DND-41 (cell line): ENCODE measurements around the gene CFAP20DC.
"Not testable (repeated sequence)": the region's sequence is repeated elsewhere in the genome, so short reads cannot be mapped to it uniquely, and the experiment has no call there.

Experiments
- ATAC-seq: fragments of 200-7000 bp; cut with Tn5 transposase; 3 replicates; pipeline ENCODE4 v1.9.1; 2021; ENCODE audit warnings: low read depth; ENCODE audit not compliant: insufficient read depth
- DNase-seq: peaks from one replicate; pipeline ENCODE4 v3.0.0-alpha.2; 2020
- H2AFZ ChIP-seq: 2 replicates; pipeline ENCODE4 v1.6.0; 2012; ENCODE audit warnings: low read depth, low read length
- H3K27ac ChIP-seq: 2 replicates; pipeline ENCODE4 v1.5.1; 2012; ENCODE audit warnings: low read length, inconsistent platforms
- H3K27me3 ChIP-seq: fragments of 200-600 bp; sonication (generic); 2 replicates; pipeline ENCODE4 v1.6.0; 2012; ENCODE audit warnings: low read length, mild to moderate bottlenecking, inconsistent platforms; ENCODE audit not compliant: insufficient read depth, poor library complexity
- H3K36me3 ChIP-seq: 2 replicates; pipeline ENCODE4 v1.5.1; 2012; ENCODE audit warnings: low read length, inconsistent platforms; ENCODE audit not compliant: insufficient read depth
- H3K4me1 ChIP-seq: 2 replicates; pipeline ENCODE4 v1.5.1; 2012; ENCODE audit warnings: mild to moderate bottlenecking, low read length; ENCODE audit not compliant: insufficient read depth
- H3K4me2 ChIP-seq: 2 replicates; pipeline ENCODE4 v1.6.0; 2012; ENCODE audit warnings: mild to moderate bottlenecking, moderate library complexity, low read length, inconsistent platforms; ENCODE audit not compliant: insufficient read depth
- H3K4me3 ChIP-seq, 2 experiments: fragments of 200-600 bp in 1 of 2; shearing (Covaris generic) in 1 of 2; 2 replicates each; pipeline ENCODE4 v1.5.1; 2012 to 2016; ENCODE audit warnings: inconsistent platforms in 2 of 2, low read length in 2 of 2, mild to moderate bottlenecking in 2 of 2, low read depth in 1 of 2, moderate library complexity in 1 of 2
- H3K79me2 ChIP-seq: 2 replicates; pipeline ENCODE4 v1.6.0; 2012; ENCODE audit warnings: low read length, inconsistent platforms; ENCODE audit not compliant: insufficient read depth
- H3K9ac ChIP-seq: 2 replicates; pipeline ENCODE4 v1.6.0; 2012; ENCODE audit warnings: low read depth, mild to moderate bottlenecking, inconsistent platforms, low read length, moderate library complexity
- H3K9me3 ChIP-seq: 2 replicates; pipeline ENCODE4 v1.5.1; 2012; ENCODE audit warnings: low read length, moderate library complexity, mild to moderate bottlenecking, inconsistent platforms; ENCODE audit not compliant: insufficient read depth, severe bottlenecking
- H4K20me1 ChIP-seq: 2 replicates; pipeline ENCODE4 v1.6.0; 2012; ENCODE audit warnings: low read length; ENCODE audit not compliant: insufficient read depth
- CTCF ChIP-seq: IDR thresholded peaks from 2 replicates; pipeline ENCODE4 v1.5.1; 2012; ENCODE audit warnings: borderline replicate concordance, low read length, moderate library complexity, mild to moderate bottlenecking; ENCODE audit not compliant: poor library complexity, severe bottlenecking; ENCODE audit errors: extremely low read depth
- EZH2 ChIP-seq: IDR thresholded peaks from 3 replicates; pipeline ENCODE4 v1.6.1; 2012; ENCODE audit warnings: borderline replicate concordance, low read depth, mild to moderate bottlenecking, moderate library complexity, low read length, inconsistent platforms; ENCODE audit not compliant: severe bottlenecking

CFAP20DC gene

GRCh38 chr3:58858126-58858525 lies 191.7 kb downstream of the CFAP20DC start:
- DNase-seq: no peak
- no peak overlapping the region for H3K4me3 ChIP-seq

DNA sequence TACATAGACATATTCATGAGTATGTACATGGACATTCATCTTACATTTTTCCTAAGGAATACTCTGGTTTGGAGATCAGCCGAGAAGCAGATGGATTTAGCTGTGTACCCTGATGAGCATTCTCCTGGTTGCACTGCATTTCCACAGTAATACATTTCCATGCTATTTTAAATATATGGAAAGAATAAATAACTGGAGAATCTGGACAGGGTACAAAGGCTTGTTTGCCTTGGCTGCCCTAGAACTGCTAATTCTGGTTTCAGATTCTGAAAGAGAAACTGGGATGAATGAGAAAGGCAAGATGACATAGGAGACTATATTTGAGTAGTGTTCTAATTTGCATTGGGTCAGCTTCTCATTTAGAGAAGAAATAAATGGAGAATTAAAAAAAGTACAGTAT lies 192.4 kb downstream of the CFAP20DC start:
- ATAC-seq: no peak
- no peaks in the 10 kb centered on the region for H4K20me1 ChIP-seq
- H3K36me3 ChIP-seq: no peaks in the 10 kb centered on the region
- no peak overlapping the region for H2AFZ ChIP-seq
- H3K79me2 ChIP-seq: no peaks in the 10 kb centered on the region
- H3K4me1 ChIP-seq: no peaks in the 10 kb centered on the region
- DNase-seq: no peak
- H3K4me3 ChIP-seq: no peak overlapping the region
- peaks cover 5% of the 10 kb centered on the region for H3K27me3 ChIP-seq
- no peaks in the 10 kb centered on the region for H3K9me3 ChIP-seq
- no peak overlapping the region for H3K27ac ChIP-seq
- no peak for TF ChIP-seq CTCF
- TF ChIP-seq EZH2: no peak
- H3K9ac ChIP-seq: no peak overlapping the region
- H3K4me2 ChIP-seq: no peak overlapping the region

More at GRCh38 chr3:58858126-58858525, 191.7 kb downstream of the CFAP20DC start:
- no peak for ATAC-seq
- no peaks in the 10 kb centered on the region for H4K20me1 ChIP-seq
- H3K9me3 ChIP-seq: no peaks in the 10 kb centered on the region
- no peaks in the 10 kb centered on the region for H3K4me1 ChIP-seq
- no peaks in the 10 kb centered on the region for H3K36me3 ChIP-seq
- H3K9ac ChIP-seq: no peak overlapping the region
- H3K27me3 ChIP-seq: peaks cover 5% of the 10 kb centered on the region
- no peak overlapping the region for H3K4me2 ChIP-seq
- no peak overlapping the region for H2AFZ ChIP-seq
- H3K27ac ChIP-seq: no peak overlapping the region
- TF ChIP-seq EZH2 (no peak), CTCF (no peak)
- no peaks in the 10 kb centered on the region for H3K79me2 ChIP-seq

- ATAC-seq: no peak
- H2AFZ ChIP-seq: no peak overlapping the region
- no peak overlapping the region for H3K9ac ChIP-seq
Observed at GRCh38 chr3:58848826-58849225, 201.0 kb downstream of the CFAP20DC start.

DNA sequence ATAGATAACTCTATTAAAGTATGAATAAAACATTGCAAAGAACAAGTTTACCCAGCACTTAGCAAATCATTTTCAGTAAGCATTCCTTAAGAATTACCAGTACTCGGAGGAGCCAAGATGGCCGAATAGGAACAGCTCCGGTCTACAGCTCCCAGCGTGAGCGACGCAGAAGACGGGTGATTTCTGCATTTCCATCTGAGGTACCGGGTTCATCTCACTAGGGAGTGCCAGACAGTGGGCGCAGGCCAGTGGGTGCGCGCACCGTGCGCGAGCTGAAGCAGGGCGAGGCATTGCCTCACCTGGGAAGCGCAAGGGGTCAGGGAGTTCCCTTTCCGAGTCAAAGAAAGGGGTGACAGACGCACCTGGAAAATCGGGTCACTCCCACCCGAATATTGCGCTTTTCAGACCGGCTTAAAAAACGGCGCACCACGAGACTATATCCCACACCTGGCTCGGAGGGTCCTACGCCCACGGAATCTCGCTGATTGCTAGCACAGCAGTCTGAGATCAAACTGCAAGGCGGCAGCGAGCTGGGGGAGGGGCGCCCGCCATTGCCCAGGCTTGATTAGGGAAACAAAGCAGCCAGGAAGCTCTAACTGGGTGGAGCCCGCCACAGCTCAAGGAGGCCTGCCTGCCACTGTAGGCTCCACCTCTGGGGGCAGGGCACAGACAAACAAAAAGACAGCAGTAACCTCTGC lies 207.6 kb downstream of the CFAP20DC start:
- H3K4me3 ChIP-seq, H3K4me2 ChIP-seq, H3K79me2 ChIP-seq, H3K36me3 ChIP-seq, H3K9ac ChIP-seq, H4K20me1 ChIP-seq, H3K27ac ChIP-seq, H2AFZ ChIP-seq, ATAC-seq, H3K27me3 ChIP-seq, H3K4me1 ChIP-seq, H3K9me3 ChIP-seq: not testable (repeated sequence)
- DNase-seq: peak; percentile 4

More at GRCh38 chr3:58848826-58849225, 201.0 kb downstream of the CFAP20DC start:
- Histone ChIP-seq H3K27me3 (no peaks in the 10 kb centered on the region), H3K9me3 (no peaks in the 10 kb centered on the region), H3K79me2 (no peaks in the 10 kb centered on the region), H3K27ac (no peak overlapping the region), H4K20me1 (no peaks in the 10 kb centered on the region), H3K4me1 (no peaks in the 10 kb centered on the region), H3K4me3 (no peak overlapping the region), H3K36me3 (no peaks in the 10 kb centered on the region), H3K4me2 (no peak overlapping the region)
- no peak for DNase-seq
- TF ChIP-seq CTCF (no peak), EZH2 (no peak)
